ENCODE results near the gene SCAI.
"Not testable (repeated sequence)": the region's sequence is repeated elsewhere in the genome, so short reads cannot be mapped to it uniquely, and the experiment has no call there.

SCAI gene

DNA sequence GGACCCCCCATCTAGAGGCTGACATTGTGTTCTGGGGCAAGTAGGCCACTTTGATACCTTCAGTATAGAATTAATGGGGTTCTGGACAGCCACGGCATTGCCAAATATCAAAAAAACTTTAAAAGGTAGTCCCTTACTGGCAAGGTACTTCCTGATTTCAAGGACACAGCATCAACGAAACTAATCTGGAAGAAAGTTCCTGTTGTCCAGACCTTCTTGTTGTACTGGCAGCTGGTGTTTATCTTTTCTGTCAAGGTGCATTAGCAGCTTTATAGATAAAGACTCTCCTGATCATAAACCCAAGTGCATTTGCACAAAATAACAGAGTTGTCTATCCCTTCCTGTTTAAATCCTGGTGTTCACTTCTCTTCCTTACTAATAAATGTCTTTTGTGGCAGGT is 178.7 kb downstream of the SCAI start:
- no peak overlapping the region for H3K4me3 ChIP-seq (ENCODE audit: low read depth, low read length)
- in situ Hi-C loops (cut with HindIII; ENCODE audit: low sequenced_read_pairs): no loop called here
- TF ChIP-seq, protein P1, sequence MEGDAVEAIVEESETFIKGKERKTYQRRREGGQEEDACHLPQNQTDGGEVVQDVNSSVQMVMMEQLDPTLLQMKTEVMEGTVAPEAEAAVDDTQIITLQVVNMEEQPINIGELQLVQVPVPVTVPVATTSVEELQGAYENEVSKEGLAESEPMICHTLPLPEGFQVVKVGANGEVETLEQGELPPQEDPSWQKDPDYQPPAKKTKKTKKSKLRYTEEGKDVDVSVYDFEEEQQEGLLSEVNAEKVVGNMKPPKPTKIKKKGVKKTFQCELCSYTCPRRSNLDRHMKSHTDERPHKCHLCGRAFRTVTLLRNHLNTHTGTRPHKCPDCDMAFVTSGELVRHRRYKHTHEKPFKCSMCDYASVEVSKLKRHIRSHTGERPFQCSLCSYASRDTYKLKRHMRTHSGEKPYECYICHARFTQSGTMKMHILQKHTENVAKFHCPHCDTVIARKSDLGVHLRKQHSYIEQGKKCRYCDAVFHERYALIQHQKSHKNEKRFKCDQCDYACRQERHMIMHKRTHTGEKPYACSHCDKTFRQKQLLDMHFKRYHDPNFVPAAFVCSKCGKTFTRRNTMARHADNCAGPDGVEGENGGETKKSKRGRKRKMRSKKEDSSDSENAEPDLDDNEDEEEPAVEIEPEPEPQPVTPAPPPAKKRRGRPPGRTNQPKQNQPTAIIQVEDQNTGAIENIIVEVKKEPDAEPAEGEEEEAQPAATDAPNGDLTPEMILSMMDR (IDR thresholded peaks at IDR 0.05; ENCODE audit: low read depth, low read length): no peak
- no peak for DNase-seq (ENCODE audit: low read depth, low spot score)

DNA sequence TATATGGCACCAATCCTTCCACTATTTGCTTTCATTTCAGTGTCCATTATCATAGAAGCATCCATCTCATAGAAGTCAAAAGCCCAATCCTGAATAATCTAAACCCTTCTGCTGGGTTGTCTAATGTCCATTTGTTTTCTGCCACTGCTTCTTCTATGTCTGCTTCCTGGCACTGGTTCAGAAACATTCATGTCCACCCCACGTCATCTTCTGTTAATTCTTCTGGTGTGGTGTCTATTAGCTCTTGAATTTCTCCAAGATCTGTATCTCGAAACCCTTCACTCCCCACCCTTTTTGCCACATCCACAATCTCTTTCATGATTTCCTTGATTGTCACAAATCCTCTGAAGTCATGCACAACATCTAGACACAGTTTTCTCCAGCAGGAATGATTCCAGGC is 179.3 kb downstream of the SCAI start:
- DNase-seq (ENCODE audit: low read depth, low spot score): no peak
- H3K4me3 ChIP-seq (ENCODE audit: low read depth, low read length): no peak overlapping the region
- in situ Hi-C loops (cut with HindIII; ENCODE audit: low sequenced_read_pairs): no loop called here
- TF ChIP-seq, protein P1 (IDR thresholded peaks at IDR 0.05; ENCODE audit: low read depth, low read length): no peak

DNA sequence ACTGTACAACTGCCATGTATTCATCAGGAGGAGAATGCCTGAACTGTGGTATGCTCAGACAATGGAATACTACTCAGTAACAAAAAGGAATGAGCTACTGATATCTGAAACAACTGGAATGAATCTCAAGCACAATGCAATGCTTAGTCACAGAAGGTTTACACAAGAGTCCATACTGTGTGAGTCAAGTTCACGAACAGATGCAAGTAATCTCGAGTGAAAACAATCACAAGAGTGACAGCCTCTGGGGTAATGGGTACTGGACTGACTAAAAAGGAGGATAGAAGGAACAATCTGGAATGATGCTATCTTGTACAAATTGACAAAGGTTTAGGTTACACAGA is 182.9 kb downstream of the SCAI start:
- H3K4me3 ChIP-seq (ENCODE audit: low read depth, low read length): no peak overlapping the region
- TF ChIP-seq, protein P1 (IDR thresholded peaks at IDR 0.05; ENCODE audit: low read depth, low read length): no peak
- DNase-seq (ENCODE audit: low read depth, low spot score): no peak
- in situ Hi-C loops (cut with HindIII; ENCODE audit: low sequenced_read_pairs): no loop called here

DNA sequence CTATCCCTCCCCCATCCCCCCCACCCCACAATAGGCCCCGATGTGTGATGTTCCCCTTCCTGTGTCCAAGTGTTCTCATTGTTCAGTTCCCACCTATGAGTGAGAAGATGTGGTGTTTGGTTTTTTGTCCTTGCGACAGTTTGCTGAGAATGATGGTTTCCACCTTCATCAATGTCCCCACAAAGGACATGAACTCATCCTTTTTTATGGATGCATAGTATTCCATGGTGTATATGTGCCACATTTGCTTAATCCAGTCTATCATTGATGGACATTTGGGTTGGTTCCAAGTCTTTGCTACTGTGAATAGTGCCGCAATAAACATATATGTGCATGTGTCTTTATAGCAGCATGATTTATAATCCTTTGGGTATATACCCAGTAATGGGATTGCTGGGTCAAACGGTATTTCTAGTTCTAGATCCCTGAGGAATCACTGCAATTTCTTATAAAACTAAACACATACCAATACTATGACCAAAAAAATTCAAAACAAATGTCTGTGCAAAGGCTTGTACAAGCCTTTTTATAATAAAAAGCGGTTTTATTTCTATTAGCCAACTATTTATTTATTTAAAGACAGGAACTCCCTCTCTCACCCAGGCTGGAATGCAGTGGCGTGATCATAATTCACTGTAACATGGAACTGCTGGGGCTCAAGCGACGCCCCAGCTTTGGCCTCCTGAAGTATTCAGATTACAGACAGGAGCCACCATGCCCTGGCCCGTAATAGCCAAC is 183.5 kb downstream of the SCAI start:
- DNase-seq (ENCODE audit: low read depth, low spot score): peak; percentile 58
- H3K4me3 ChIP-seq (ENCODE audit: low read depth, low read length); in situ Hi-C loops (cut with HindIII; ENCODE audit: low sequenced_read_pairs): not testable (repeated sequence)

DNA sequence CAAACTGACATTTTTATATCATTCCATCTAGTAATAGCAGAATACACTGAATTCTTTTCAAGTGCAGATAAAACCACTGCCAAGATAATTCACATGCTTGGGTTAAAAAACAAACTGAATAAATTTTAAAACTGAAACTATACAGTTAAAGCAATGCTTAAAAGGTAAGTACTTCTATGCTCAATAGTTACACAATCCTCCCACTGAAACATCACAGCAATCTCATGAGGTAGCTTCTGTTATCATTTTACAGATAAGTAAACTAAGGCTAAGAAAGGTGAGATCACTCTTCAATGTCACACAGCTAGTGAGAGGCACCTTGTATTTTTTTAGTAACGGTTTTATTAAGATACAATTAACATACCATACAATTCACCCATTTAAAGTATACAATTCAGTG is 189.1 kb downstream of the SCAI start:
- in situ Hi-C loops (cut with HindIII; ENCODE audit: low sequenced_read_pairs): no loop called here
- TF ChIP-seq, protein P1 (IDR thresholded peaks at IDR 0.05; ENCODE audit: low read depth, low read length): no peak
- DNase-seq (ENCODE audit: low read depth, low spot score): no peak
- no peak overlapping the region for H3K4me3 ChIP-seq (ENCODE audit: low read depth, low read length)

DNA sequence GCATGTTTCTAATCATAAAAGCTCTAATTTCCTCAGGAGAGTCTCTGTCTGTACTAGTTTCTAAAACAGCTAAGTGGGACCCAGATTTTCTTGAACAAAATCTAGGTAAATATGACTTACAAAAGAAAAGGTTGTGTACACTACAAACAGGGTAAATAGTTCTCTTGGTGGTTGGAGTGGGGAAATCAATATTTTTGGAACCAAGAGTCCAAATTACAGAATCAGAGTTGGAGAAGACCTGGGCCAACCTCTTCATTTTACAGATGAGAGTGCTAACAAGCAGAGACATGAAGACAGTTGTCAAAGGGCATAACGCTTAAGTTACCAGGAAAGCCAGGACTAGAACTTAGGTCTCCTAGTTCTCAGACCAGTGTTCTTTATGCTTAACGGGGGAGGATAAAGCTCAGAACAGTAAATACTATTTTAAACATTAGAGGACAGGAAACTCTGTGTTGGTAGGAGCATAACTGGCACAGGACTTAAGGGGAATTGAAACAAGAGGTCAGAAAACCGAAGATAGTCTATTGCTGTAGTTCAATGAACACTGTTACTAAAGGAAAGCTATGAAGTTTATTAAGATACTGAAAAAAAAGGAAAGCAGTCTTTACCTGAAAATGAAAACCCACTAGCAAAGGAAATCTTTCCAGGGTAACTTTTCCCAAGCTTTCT is 193.1 kb downstream of the SCAI start:
- no peak for DNase-seq (ENCODE audit: low read depth, low spot score)
- no peak overlapping the region for H3K4me3 ChIP-seq (ENCODE audit: low read depth, low read length)
- in situ Hi-C loops (cut with HindIII; ENCODE audit: low sequenced_read_pairs): no loop called here
- TF ChIP-seq, protein P1 (IDR thresholded peaks at IDR 0.05; ENCODE audit: low read depth, low read length): no peak

DNA sequence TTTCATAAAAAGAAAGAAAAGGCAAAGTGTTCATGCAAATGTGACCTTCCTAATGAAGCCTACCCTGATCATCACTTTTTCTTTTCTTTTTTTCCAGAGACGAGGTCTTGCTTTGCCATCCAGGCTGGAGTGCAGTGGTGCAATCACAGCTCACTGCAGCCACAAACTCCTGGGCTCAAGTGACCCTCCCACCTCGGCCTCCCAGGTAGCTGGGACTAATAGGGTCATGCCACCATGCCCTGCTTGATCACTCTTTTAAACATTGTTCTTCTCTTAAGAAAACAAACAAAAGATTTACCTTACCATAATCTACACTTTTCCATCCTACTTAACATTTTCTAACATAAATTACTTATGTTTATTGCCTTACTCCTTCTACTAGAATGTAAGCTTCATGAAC is 193.9 kb downstream of the SCAI start:
- TF ChIP-seq, protein P1 (IDR thresholded peaks at IDR 0.05; ENCODE audit: low read depth, low read length): no peak
- no peak overlapping the region for H3K4me3 ChIP-seq (ENCODE audit: low read depth, low read length)
- in situ Hi-C loops (cut with HindIII; ENCODE audit: low sequenced_read_pairs): no loop called here
- DNase-seq (ENCODE audit: low read depth, low spot score): no peak
